ENCODE results near the gene OTUB1.
"Not testable (repeated sequence)": the region's sequence is repeated elsewhere in the genome, so short reads cannot be mapped to it uniquely, and the experiment has no call there.

Gene OTUB1, protein sequence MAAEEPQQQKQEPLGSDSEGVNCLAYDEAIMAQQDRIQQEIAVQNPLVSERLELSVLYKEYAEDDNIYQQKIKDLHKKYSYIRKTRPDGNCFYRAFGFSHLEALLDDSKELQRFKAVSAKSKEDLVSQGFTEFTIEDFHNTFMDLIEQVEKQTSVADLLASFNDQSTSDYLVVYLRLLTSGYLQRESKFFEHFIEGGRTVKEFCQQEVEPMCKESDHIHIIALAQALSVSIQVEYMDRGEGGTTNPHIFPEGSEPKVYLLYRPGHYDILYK

GRCh38 chr11:63986156-63986931 is at the start of gene OTUB1:
Gene OTUB1, plus strand, starts transcription at chr11:63986438. Its CDS starts 19 bp downstream, at chr11:63986457.
- DNase-seq (ENCODE audit: low read depth), result peak; percentile 81

DNA sequence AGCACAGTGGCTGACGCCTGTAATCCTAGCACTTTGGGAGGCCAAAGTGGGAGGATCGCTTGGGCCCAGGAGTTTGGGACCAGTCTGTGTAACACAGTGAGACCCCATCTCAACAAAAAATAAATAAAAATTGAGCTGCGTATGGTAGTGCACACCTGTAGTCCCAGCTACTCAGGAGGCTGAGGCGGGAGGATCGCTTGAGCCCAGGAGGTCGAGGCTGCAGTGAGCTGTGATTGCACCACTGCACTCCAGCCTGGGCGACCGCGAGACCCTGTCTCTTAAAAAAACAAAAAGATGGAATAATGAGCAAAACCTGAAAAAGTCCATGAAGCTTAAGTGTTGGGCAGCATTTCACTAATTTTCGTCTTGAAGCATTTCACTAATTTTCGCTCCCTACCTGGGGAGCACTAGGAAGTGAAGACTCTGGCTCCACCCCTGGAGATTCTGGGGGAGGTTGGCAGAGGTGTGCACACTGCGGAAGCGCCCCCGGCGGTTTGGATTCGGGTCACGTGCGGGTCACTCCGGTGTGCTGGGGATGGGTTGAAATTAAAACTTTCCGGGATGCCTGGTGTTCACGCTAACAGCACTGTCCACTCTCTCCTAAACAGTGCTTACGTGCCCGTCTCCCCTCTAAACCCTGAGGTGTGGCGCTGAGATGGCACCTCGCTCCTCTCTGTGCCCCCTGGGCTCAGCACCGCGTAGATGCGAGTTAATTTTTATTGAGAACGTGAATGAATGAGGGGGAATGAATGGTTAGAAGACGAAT is 48.3 kb upstream of the OTUB1 start:
- DNase-seq (ENCODE audit: low read depth), result no peak

DNA sequence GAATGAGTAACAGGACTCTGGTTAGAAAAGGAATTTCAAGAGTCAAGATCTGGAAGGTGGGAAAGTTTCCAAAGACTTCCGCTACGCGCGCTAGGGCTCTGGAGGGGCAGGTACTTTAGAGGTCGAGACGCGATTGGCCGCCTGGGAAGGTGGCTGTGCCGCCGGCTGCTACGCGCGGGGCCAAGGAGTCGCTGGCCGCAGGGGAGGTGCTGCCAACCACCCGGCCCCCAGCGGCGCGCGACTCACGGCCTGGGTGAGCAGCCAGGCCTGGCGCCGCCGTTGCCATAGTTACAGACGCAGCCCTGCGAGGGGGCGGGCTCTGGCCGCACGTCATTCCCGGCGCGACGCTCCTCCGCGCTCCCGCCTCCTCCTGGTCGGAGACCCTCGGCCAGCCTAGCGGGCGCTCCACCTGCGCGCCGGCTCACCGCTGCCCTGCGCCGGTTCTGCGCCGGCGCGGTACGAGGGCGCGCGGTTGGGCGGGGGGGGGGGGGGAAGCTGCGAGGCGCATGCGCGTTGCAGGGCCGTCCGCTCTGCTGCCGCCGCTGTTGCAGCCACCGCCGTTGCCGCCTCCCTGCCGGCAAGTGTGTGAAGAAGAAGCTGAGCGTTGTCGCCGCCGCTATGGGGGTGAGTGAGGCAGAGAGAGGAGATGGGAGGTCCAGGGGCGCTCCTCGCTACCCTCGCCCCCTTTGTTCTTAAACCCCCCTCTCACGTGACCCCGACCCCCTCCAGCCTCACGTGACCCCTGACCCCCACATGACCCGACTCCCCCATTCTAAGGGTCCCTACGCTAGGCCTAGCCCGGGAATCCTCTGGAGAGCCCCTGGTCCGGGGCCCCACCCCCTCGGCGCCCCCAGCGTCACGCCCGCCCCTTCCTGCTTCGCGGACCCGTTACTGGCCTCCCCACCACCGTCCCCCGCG is 47.5 kb upstream of the OTUB1 start, which contains the start of gene NAA40:
Gene NAA40 (plus strand): TSS at position 524 of the 918 bp plus-strand sequence. CDS start 95 bp downstream, at position 619.
- peak; percentile 91 for DNase-seq (ENCODE audit: low read depth)

- DNase-seq (ENCODE audit: low read depth), result no peak
Observed at GRCh38 chr11:63939397-63939891, 46.8 kb upstream of the OTUB1 start.

GRCh38 chr11:63940786-63941185 is 45.5 kb upstream of the OTUB1 start:
- DNase-seq (ENCODE audit: low read depth), result no peak

DNA sequence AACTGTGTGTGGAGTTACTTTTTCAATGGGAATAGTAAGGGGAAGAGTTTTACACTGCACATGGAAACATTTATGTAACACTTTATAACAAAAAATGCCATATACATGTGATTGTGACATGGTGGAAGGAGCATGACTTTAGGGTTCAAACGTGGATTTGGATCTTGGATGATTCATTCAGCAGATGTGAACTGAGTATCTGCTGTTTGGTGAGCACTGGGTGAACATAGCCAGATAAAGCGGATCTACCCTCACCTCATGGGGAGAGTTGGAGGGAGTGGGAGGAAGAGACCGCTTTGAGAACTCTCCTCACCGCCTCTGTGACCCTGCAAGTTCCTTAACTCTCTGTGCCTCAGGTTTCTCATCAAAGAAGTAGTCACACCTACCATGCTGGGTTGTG is 44.3 kb upstream of the OTUB1 start:
- DNase-seq (ENCODE audit: low read depth), result no peak

DNA sequence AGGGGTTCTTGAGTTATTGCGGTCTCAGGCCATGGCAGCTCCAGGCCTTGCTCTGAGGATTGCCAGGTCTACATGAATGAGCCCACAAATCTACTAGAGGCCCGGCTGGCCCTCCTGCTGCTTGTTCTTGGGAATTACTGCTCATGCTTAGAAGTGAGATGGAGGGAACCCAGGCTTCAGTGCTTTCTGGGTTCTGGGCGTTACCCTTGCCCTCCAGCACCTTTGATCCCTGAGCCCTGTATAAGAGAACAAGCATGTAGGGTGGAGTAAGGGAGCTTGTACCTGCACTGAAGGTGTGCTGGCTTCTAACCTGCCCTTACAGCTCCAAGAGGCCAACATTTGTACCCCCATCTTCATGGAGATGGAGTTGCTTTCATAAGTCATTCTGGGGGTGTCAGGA is 43.4 kb upstream of the OTUB1 start:
- DNase-seq (ENCODE audit: low read depth), result no peak

- DNase-seq (ENCODE audit: low read depth), result no peak
Observed at GRCh38 chr11:63944987-63945386, 41.3 kb upstream of the OTUB1 start.

GRCh38 chr11:63945477-63946163 is 40.6 kb upstream of the OTUB1 start:
- no peak for DNase-seq (ENCODE audit: low read depth)

- no peak for DNase-seq (ENCODE audit: low read depth)
Observed at GRCh38 chr11:63951779-63952536, 34.3 kb upstream of the OTUB1 start.

DNA sequence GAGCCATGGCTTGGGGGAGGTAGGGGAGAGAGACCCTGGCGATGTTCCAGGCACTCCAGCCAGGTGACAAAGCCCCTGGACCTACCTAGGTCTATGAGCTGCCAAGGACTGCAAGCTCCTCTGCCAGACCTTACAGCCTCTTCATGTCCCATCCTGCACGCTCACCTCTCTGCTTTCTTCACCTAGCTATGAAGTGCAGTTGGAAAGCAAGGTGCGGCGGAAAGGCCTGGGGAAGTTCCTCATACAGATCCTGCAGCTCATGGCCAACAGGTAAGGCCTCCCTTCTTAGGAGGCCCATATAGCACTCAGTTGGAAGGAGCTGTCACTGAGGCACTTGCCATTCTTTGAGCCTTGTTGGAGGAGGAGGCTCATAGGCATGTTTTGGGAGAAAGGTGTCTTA is 33.7 kb upstream of the OTUB1 start:
- DNase-seq (ENCODE audit: low read depth), result no peak

DNA sequence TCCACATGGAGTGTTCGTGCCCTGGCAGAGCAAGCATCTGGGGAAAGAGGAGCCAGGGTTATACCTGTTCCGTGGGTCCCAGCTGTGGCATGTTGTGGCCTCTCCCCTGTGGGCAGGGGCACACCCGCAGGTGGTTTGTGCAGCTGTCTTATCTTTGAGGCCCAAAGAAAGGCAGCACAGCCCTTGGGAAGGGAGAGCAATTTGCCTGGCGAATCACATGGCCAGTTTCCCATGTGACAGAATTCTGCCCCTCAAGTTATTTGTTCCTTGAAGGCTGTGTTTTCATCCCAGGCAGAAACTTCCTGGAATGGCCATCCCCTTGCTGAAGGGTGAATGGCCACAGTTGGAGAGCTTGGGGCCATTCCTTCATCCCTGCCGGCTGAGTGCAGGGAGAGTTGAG is 28.2 kb upstream of the OTUB1 start:
- no peak for DNase-seq (ENCODE audit: low read depth)

DNA sequence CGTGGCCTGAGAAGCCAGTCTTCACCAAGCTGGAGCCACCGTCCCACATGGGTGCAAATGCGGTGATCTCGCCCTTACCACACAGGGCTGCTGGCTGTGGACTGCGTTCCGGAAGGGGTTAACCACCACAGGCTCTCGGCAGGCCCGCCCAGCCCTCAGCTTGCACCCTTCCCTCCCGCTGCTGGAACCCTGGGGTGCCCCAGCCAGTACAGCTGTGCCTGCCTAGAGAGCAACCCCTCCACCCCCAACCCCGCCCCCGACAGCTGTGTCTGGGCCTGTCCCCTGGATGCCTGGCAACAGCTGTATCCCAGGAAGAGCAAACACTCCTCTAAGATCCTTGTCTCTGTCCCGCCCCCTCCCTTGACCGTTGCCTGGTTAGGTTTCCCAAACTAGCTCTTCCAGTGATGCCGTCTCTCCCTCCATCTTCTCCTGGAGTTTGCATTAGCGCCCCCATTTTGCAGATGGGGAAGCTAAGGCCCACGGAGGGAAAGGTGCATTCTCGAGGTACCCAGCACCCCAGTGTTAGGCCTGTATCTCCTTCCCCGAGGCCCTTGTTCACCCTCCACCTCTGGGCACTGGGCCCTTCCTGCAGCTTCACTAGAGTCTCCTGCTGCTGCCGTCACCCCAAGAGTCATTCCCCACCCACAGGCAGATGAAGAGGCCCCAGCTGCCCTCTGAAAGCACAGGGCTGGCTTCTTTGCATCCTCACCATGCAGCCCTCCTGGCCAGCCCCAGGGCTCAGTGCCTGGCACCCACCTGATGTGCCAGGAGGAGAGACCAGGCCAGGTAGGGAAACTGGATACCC is 24.4 kb upstream of the OTUB1 start:
- DNase-seq (ENCODE audit: low read depth), result no peak

DNA sequence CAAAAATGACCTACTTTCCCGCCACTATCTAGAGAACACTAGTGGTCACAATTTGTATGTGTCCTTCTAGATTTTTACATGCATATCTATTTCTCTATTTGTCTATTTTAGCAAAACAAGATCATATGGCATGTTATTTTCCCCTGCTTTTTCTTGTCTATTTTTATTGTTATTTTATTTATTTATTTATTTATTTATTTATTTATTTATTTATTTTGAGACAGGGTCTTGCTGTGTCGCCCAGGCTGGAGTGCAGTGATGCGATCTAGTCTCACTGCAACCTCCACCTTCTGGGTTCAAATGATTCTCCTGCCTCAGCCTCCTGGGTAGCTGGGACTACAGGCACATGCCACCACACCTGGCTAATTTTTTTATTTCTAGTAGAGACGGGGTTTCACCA is 22.3 kb upstream of the OTUB1 start:
- not testable (repeated sequence) for DNase-seq (ENCODE audit: low read depth)

DNA sequence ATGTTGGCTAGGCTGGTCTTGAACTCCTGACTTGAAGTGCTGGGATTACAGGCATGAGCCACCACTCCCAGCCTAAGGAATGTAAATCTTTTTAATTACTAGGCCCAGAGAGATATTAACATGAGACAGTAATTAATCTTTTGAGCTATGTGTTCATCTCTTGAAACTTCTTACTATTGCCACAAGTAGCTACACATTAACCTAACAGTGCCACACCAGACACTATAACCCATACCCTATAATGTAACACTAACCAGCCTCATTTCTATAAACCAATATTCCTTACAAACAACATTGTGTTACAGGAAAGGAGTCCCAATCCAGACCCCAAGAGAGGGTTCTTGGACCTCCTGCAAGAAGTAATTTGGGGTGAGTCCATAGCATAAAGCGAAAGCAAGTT is 19.8 kb upstream of the OTUB1 start:
- DNase-seq (ENCODE audit: low read depth), result no peak

DNA sequence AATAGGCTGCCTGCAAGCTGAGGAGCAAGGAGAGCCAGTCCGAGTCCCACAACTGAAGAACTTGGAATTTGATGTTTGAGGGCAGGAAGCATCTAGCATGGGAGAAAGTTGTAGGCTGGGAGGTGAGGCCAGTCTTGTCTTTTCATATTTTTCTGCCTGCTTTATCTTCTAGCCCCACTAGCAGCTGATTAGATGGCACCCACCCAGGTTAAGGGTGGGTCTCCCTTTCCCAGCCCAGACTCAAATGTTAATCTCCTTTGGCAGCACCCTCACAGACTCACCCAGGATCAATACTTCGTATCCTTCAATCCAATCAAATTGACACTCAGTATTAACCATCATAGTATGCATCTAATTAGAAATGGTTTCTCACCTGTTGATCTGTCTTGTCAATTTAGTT is 16.8 kb upstream of the OTUB1 start:
- DNase-seq (ENCODE audit: low read depth), result no peak

DNA sequence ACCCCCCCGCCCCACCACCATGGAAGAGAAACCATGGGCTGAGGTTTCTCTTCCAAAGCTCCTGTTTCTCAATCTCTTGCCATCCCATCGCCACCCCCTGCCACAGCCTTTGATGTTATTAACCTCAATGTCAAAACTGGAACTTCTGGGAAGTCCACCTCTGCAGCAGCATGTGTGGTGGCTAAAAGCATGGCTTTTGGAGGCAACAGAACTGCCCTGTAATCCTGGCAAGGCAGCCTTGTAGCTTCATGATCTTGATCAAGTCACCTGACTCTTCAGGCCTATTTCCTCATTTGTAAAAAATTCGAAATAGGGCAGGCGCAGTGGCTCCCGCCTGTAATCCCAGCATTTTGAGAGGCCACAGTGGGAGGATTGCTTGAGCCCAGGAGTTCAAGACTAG is 15.3 kb upstream of the OTUB1 start:
- no peak for DNase-seq (ENCODE audit: low read depth)

DNA sequence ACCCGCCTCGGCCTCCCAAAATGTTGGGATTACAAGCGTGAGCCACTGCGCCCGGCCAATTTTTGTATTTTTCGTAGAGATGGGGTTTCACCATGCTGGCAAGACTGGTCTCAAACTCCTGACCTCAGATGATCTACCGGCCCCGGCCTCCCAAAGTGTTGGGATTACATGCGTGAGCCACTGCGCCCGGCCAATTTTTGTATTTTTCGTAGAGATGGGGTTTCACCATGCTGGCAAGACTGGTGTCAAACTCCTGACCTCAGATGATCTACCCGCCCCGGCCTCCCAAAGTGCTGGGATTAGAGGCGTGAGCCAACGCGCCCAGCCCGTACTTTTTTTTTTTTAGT is 12.4 kb upstream of the OTUB1 start:
- DNase-seq (ENCODE audit: low read depth), result not testable (repeated sequence)
